PC-9 (cell line): ENCODE measurements around the gene ADD3. TPM values are rescaled to one million over a fixed set of nuclear protein-coding genes. Genes with fewer than 3 reads are reported as not detected.

ENCODE experiments used
- BruUV-seq: library from RNA; stranded (reverse); fragments of 400-500 nt; replicated peaks from 2 replicates; lab custom pipeline; 2021; lab: Mats Ljungman, UMichigan
- CTCF ChIA-PET: fragments of 300-600 bp; sonication (Branson Sonifier 250); formaldehyde crosslinking; loops from one replicate; lab custom pipeline; 2022; ENCODE audit warnings: antibody characterized with exemption; lab: Charles Lee
- POLR2A ChIA-PET: fragments of 300-600 bp; sonication (Branson Sonifier 250); formaldehyde crosslinking; loops from one replicate; lab custom pipeline; 2022; ENCODE audit warnings: antibody characterized with exemption; ENCODE audit not compliant: unreplicated experiment; lab: Charles Lee
- DNase-seq, 2 experiments: peaks; one replicate each; pipeline versions ENCODE4 v3.0.0 to v3.0.0-alpha.2; 2015 to 2022; ENCODE audit warnings: mixed read lengths in 1 of 2
- H2AFZ ChIP-seq: fragments of 200-600 bp; sonication (generic); 2 replicates; pipeline ENCODE4 v1.8.1; 2017; ENCODE audit warnings: antibody characterized with exemption
- H3F3A ChIP-seq: fragments of 200-600 bp; sonication (generic); 2 replicates; pipeline ENCODE4 v1.8.1; 2017; ENCODE audit warnings: antibody characterized with exemption, mild to moderate bottlenecking, low read depth; ENCODE audit not compliant: insufficient read depth
- H3K27ac ChIP-seq: fragments of 200-600 bp; sonication (generic); 2 replicates; pipeline ENCODE4 v1.6.1; 2016; ENCODE audit warnings: mixed run types
- H3K27me3 ChIP-seq: fragments of 200-600 bp; sonication (generic); 2 replicates; pipeline ENCODE4 v1.6.1; 2016; ENCODE audit warnings: low read depth, mixed run types; ENCODE audit not compliant: insufficient read depth
- H3K36me3 ChIP-seq: fragments of 200-600 bp; sonication (generic); 2 replicates; pipeline ENCODE4 v1.6.1; 2016; ENCODE audit warnings: low read depth, mixed run types
- H3K4me1 ChIP-seq: fragments of 200-600 bp; sonication (generic); replicated peaks from 2 replicates; pipeline ENCODE4 v1.6.1; 2016; ENCODE audit warnings: mixed run types; ENCODE audit not compliant: insufficient read depth
- H3K4me2 ChIP-seq: fragments of 200-600 bp; sonication (generic); 2 replicates; pipeline ENCODE4 v1.6.1; 2017; ENCODE audit warnings: mixed run types
- H3K4me3 ChIP-seq: fragments of 200-600 bp; sonication (generic); 2 replicates; pipeline ENCODE4 v1.6.1; 2016; ENCODE audit warnings: mixed run types
- H3K79me2 ChIP-seq: fragments of 200-600 bp; sonication (generic); 2 replicates; pipeline ENCODE4 v1.6.1; 2017; ENCODE audit warnings: low read depth, mixed run types
- H3K9me2 ChIP-seq: fragments of 200-600 bp; sonication (generic); 2 replicates; pipeline ENCODE4 v1.8.1; 2017; ENCODE audit warnings: mild to moderate bottlenecking; ENCODE audit not compliant: insufficient read depth
- H3K9me3 ChIP-seq: fragments of 200-600 bp; sonication (generic); 2 replicates; pipeline ENCODE4 v1.8.1; 2016; ENCODE audit warnings: low read depth; ENCODE audit not compliant: insufficient read depth
- H4K20me1 ChIP-seq: fragments of 200-600 bp; sonication (generic); 2 replicates; pipeline ENCODE4 v1.8.1; 2017; ENCODE audit not compliant: insufficient read depth
- EZH2 ChIP-seq: fragments of 200-600 bp; sonication (generic); IDR thresholded peaks from 2 replicates; pipeline ENCODE4 v1.8.0; 2017; ENCODE audit warnings: antibody characterized with exemption, low read depth
- intact Hi-C: fragments of 100-400 bp; cut with micrococcal nuclease; formaldehyde crosslinking; loops from one replicate; pipeline ENCODE4 v1.10.0; 2022; ENCODE audit not compliant: unreplicated experiment
- total RNA-seq: library from RNA; stranded (reverse); gene quantifications from 2 replicates; pipeline ENCODE4 v1.2.3, GENCODE V29; 2021
- TF ChIP-seq, protein P1 (sequence below): fragments of 200-600 bp; sonication (generic); conservative IDR thresholded peaks from 2 replicates; pipeline ENCODE4 v1.6.1; 2017; ENCODE audit warnings: mixed run types, antibody characterized with exemption, mild to moderate bottlenecking, moderate library complexity

The ADD3 gene
- total RNA-seq, 1 experiment from 2014 or later, result 77.7 TPM

GRCh38 chr10:110076559-110077318, 69.0 kb downstream of the ADD3 start:
- peak overlapping the region; percentile 2; the same call in 1 of the 2 replicates for H3K4me3 ChIP-seq
- no TSS peak for BruUV-seq
- H3K36me3 ChIP-seq, result no peaks in the 10 kb centered on the region
- no peaks in the 10 kb centered on the region for H3K79me2 ChIP-seq
- H2AFZ ChIP-seq, result no peak overlapping the region
- CTCF ChIA-PET, result interaction anchor here (0.5 kb wide), 1 partner anchor 534 kb away, joined by 3 read pairs; no protein-coding TSS in a partner anchor
- H3K4me2 ChIP-seq, result peak overlapping the region; percentile 54
- TF ChIP-seq, protein P1, sequence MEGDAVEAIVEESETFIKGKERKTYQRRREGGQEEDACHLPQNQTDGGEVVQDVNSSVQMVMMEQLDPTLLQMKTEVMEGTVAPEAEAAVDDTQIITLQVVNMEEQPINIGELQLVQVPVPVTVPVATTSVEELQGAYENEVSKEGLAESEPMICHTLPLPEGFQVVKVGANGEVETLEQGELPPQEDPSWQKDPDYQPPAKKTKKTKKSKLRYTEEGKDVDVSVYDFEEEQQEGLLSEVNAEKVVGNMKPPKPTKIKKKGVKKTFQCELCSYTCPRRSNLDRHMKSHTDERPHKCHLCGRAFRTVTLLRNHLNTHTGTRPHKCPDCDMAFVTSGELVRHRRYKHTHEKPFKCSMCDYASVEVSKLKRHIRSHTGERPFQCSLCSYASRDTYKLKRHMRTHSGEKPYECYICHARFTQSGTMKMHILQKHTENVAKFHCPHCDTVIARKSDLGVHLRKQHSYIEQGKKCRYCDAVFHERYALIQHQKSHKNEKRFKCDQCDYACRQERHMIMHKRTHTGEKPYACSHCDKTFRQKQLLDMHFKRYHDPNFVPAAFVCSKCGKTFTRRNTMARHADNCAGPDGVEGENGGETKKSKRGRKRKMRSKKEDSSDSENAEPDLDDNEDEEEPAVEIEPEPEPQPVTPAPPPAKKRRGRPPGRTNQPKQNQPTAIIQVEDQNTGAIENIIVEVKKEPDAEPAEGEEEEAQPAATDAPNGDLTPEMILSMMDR, result no peak
- TF ChIP-seq EZH2, result no peak
- intact Hi-C loops, result loop anchor here (2.0 to 5.0 kb wide), 2 partner anchors 68 to 154 kb away; partner anchors contain the start of gene XPNPEP1
- no peaks in the 10 kb centered on the region for H3K9me3 ChIP-seq
- peaks cover 41% of the 10 kb centered on the region for H3K4me1 ChIP-seq
- POLR2A ChIA-PET, result interaction anchor here (0.6 to 0.7 kb wide), 3 partner anchors 16 to 103 kb away, joined by 3 to 13 read pairs (median 4); no protein-coding TSS in a partner anchor
- no peaks in the 10 kb centered on the region for H4K20me1 ChIP-seq
- H3K9me2 ChIP-seq, result no peaks in the 10 kb centered on the region
- H3K27me3 ChIP-seq, result no peaks in the 10 kb centered on the region
- peak overlapping the region; percentile 57 for H3K27ac ChIP-seq
- peak; percentile 33 to 88 for DNase-seq
- H3F3A ChIP-seq, result peaks cover 16% of the 10 kb centered on the region

DNA sequence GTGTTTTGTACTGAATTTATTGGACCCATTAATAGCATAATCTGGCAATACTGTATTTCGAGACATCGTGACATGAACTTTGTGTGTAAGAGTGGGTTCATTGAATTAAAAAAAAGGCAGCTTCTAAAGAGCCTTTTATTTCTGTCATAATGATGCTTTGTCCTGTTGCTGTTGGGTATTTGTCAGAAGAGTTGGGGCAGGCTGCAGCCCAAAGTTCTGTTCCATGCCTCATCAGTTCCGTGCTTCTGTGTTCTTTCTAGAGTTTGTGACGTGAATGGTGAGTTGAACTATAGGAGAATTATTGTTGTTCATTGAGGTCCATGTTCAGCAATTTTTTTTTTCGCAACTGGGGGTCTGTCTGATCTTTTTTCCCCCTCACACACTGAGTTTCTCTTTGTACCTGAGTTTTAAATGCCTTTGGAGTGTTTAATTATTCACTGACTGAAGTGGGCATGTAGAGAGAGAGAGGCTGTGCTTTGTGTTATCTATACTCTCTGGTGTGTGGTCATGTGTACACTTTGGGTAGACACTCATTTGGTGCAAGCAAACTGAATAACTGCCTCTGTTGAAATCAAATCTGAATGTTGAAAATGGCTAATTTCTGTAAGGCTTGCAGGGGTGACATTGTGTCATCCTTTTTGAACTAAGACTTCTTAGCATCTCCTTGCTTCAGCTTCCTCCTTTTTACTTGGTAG, 69.8 kb downstream of the ADD3 start:
- DNase-seq, result no peak
- Histone ChIP-seq H3K9me3 (no peaks in the 10 kb centered on the region), H3K9me2 (no peaks in the 10 kb centered on the region), H3K27ac (peak overlapping the region; percentile 57), H3K27me3 (no peaks in the 10 kb centered on the region), H3K79me2 (no peaks in the 10 kb centered on the region), H4K20me1 (no peaks in the 10 kb centered on the region), H2AFZ (no peak overlapping the region), H3K36me3 (no peaks in the 10 kb centered on the region), H3K4me2 (peak overlapping the region; percentile 54), H3F3A (peaks cover 16% of the 10 kb centered on the region), H3K4me3 (peak overlapping the region; percentile 2; the same call in 1 of the 2 replicates), H3K4me1 (peaks cover 41% of the 10 kb centered on the region)
- TF ChIP-seq EZH2, result no peak
- TF ChIP-seq, protein P1, result no peak
- no TSS peak for BruUV-seq
- ChIA-PET POLR2A (no interaction called here), CTCF (no interaction called here)
- intact Hi-C loops, result loop anchor here (2.0 to 5.0 kb wide), 2 partner anchors 69 to 155 kb away; partner anchors contain the start of gene XPNPEP1

- no TSS peak for BruUV-seq
- CTCF ChIA-PET, result no interaction called here
Measured at GRCh38 chr10:110078317-110078716, 70.5 kb downstream of the ADD3 start.

More at GRCh38 chr10:110078317-110078716, 70.5 kb downstream of the ADD3 start:
- TF ChIP-seq, protein P1, result no peak
- TF ChIP-seq EZH2, result no peak
- Histone ChIP-seq H4K20me1 (no peaks in the 10 kb centered on the region), H3K27me3 (no peaks in the 10 kb centered on the region), H3K4me2 (no peak overlapping the region), H3K9me2 (no peaks in the 10 kb centered on the region), H3F3A (peaks cover 16% of the 10 kb centered on the region), H3K27ac (no peak overlapping the region), H3K4me1 (peaks cover 41% of the 10 kb centered on the region), H3K4me3 (no peak overlapping the region), H3K36me3 (no peaks in the 10 kb centered on the region), H3K79me2 (no peaks in the 10 kb centered on the region), H2AFZ (no peak overlapping the region), H3K9me3 (no peaks in the 10 kb centered on the region)
- intact Hi-C loops, result loop anchor here (5.0 kb wide), 1 partner anchor 156 kb away; the partner anchor contains the start of gene XPNPEP1
- POLR2A ChIA-PET, result interaction anchor here (0.5 kb wide), 1 partner anchor 94 kb away, joined by 4 read pairs; no protein-coding TSS in a partner anchor
- no peak for DNase-seq
